Fibroblast of skin of scalp (primary cell): Measurements from ENCODE around the gene MKS1.

Experiments used
- DNase-seq: peaks from one replicate; pipeline ENCODE4 v3.0.0-alpha.2; 2013

Gene MKS1

GRCh38 chr17:58244963-58245362, 25.9 kb upstream of the MKS1 start:
- DNase-seq, result no peak

- no peak for DNase-seq
These were observed 23.2 kb upstream of the MKS1 start for GRCh38 chr17:58242171-58242784.

- no peak for DNase-seq
These were observed 20.9 kb upstream of the MKS1 start for GRCh38 chr17:58239987-58240386.

GRCh38 chr17:58238147-58238634, 19.1 kb upstream of the MKS1 start, which contains the start of gene LPO:
TSS of gene LPO (plus strand) at chr17:58238584. CDS start at chr17:58242980, 4,396 bp downstream.
- no peak for DNase-seq

- DNase-seq, result no peak
These were observed 17.3 kb upstream of the MKS1 start for GRCh38 chr17:58236394-58236793.

GRCh38 chr17:58235821-58236220, 16.8 kb upstream of the MKS1 start:
- DNase-seq, result no peak

- DNase-seq, result no peak
These were observed 15.5 kb upstream of the MKS1 start for GRCh38 chr17:58234512-58234911.

GRCh38 chr17:58233543-58233942, 14.5 kb upstream of the MKS1 start:
- no peak for DNase-seq

- peak; percentile 59 for DNase-seq
These were observed 13.7 kb upstream of the MKS1 start for GRCh38 chr17:58232707-58233156.

GRCh38 chr17:58231641-58232040, 12.6 kb upstream of the MKS1 start:
- DNase-seq, result peak; percentile 35

GRCh38 chr17:58229881-58230280, 10.8 kb upstream of the MKS1 start:
- no peak for DNase-seq

GRCh38 chr17:58229384-58229783, 10.3 kb upstream of the MKS1 start:
- DNase-seq, result no peak

GRCh38 chr17:58228679-58229078, 9.6 kb upstream of the MKS1 start:
- DNase-seq, result no peak

- no peak for DNase-seq
These were observed 8.7 kb upstream of the MKS1 start for GRCh38 chr17:58227733-58228132.

- peak; percentile 68 for DNase-seq
These were observed 5.3 kb upstream of the MKS1 start for GRCh38 chr17:58224315-58224714.

- no peak for DNase-seq
These were observed 731 bp upstream of the MKS1 start for GRCh38 chr17:58219789-58220183.

- no peak for DNase-seq
These were observed 1.3 kb downstream of the MKS1 start for GRCh38 chr17:58217766-58218165.

GRCh38 chr17:58215685-58216084, 3.4 kb downstream of the MKS1 start:
- DNase-seq, result no peak

GRCh38 chr17:58210922-58211321, 8.1 kb downstream of the MKS1 start:
- DNase-seq, result no peak

- DNase-seq, result no peak
These were observed 10.7 kb downstream of the MKS1 start for GRCh38 chr17:58208344-58208743.

GRCh38 chr17:58207451-58207850, 11.6 kb downstream of the MKS1 start:
- DNase-seq, result no peak

GRCh38 chr17:58205936-58206335, 13.1 kb downstream of the MKS1 start:
- DNase-seq, result no peak

- DNase-seq, result no peak
These were observed 14.3 kb downstream of the MKS1 start for GRCh38 chr17:58204796-58205195.

GRCh38 chr17:58202859-58203258, 16.2 kb downstream of the MKS1 start:
- no peak for DNase-seq
